ENCODE measurements around the gene APPL1. TPM values are rescaled to one million over a fixed set of nuclear protein-coding genes. Genes with fewer than 3 reads are reported as not detected.

APPL1 gene
- total RNA-seq (2014; rRNA removed; shearing (Covaris generic)): 32.4 and 36.2 TPM in 2 replicates

- H3K36me3 ChIP-seq (replicated peaks; ENCODE audit: control insufficient read depth, insufficient read depth, low read length): no peaks in the 10 kb centered on the region
- H3K4me3 ChIP-seq (ENCODE audit: insufficient read depth, low read depth, low read length): peak within 1 kb of the TSS; percentile 94
- H3K27me3 ChIP-seq (ENCODE audit: control insufficient read depth, insufficient read depth, low read length): peaks cover 2% of the 10 kb centered on the region
- peak; percentile 100 for DNase-seq
Observed at GRCh38 chr3:57227204-57227929, at the start of gene APPL1. TSS of gene APPL1 (plus strand) at chr3:57227729. CDS start at chr3:57227884, 155 bp downstream.

- no peaks in the 10 kb centered on the region for H3K27me3 ChIP-seq (ENCODE audit: control insufficient read depth, insufficient read depth, low read length)
- peak; percentile 65 for DNase-seq
- no peak overlapping the region for H3K4me3 ChIP-seq (ENCODE audit: insufficient read depth, low read depth, low read length)
- H3K36me3 ChIP-seq (replicated peaks; ENCODE audit: control insufficient read depth, insufficient read depth, low read length): no peaks in the 10 kb centered on the region
Observed at GRCh38 chr3:57179580-57180410, 47.7 kb upstream of the APPL1 start.

- peak; percentile 62 for DNase-seq
Observed at GRCh38 chr3:57184526-57184925, 43.0 kb upstream of the APPL1 start.

GRCh38 chr3:57192028-57192427, 35.5 kb upstream of the APPL1 start:
- DNase-seq: no peak
- Histone ChIP-seq H3K4me3 (ENCODE audit: insufficient read depth, low read depth, low read length) (no peak overlapping the region), H3K36me3 (replicated peaks; ENCODE audit: control insufficient read depth, insufficient read depth, low read length) (no peaks in the 10 kb centered on the region), H3K27me3 (ENCODE audit: control insufficient read depth, insufficient read depth, low read length) (no peaks in the 10 kb centered on the region)

More at GRCh38 chr3:57184526-57184925, 43.0 kb upstream of the APPL1 start:
- no peak overlapping the region for H3K4me3 ChIP-seq (ENCODE audit: insufficient read depth, low read depth, low read length)
- no peaks in the 10 kb centered on the region for H3K36me3 ChIP-seq (replicated peaks; ENCODE audit: control insufficient read depth, insufficient read depth, low read length)
- H3K27me3 ChIP-seq (ENCODE audit: control insufficient read depth, insufficient read depth, low read length): no peaks in the 10 kb centered on the region

GRCh38 chr3:57194641-57195040, 32.9 kb upstream of the APPL1 start:
- no peak overlapping the region for H3K4me3 ChIP-seq (ENCODE audit: insufficient read depth, low read depth, low read length)
- no peaks in the 10 kb centered on the region for H3K36me3 ChIP-seq (replicated peaks; ENCODE audit: control insufficient read depth, insufficient read depth, low read length)
- no peaks in the 10 kb centered on the region; the same call in 1 of the 2 replicates for H3K27me3 ChIP-seq (ENCODE audit: control insufficient read depth, insufficient read depth, low read length)
- no peak for DNase-seq

- peak; percentile 83 for DNase-seq
- Histone ChIP-seq H3K27me3 (ENCODE audit: control insufficient read depth, insufficient read depth, low read length) (peaks cover 9% of the 10 kb centered on the region; the same call in 1 of the 2 replicates), H3K4me3 (ENCODE audit: insufficient read depth, low read depth, low read length) (no peak within 1 kb of the TSS), H3K36me3 (replicated peaks; ENCODE audit: control insufficient read depth, insufficient read depth, low read length) (no peaks in the 10 kb centered on the region)
Observed at GRCh38 chr3:57199895-57200297, 27.6 kb upstream of the APPL1 start, which contains the start of gene HESX1. TSS of gene HESX1 (minus strand) at chr3:57199978. CDS start at chr3:57199918, 60 bp downstream.

GRCh38 chr3:57206423-57206822, 21.1 kb upstream of the APPL1 start:
- no peak for DNase-seq
- Histone ChIP-seq H3K4me3 (ENCODE audit: insufficient read depth, low read depth, low read length) (no peak overlapping the region), H3K36me3 (replicated peaks; ENCODE audit: control insufficient read depth, insufficient read depth, low read length) (no peaks in the 10 kb centered on the region), H3K27me3 (ENCODE audit: control insufficient read depth, insufficient read depth, low read length) (peaks cover 3% of the 10 kb centered on the region; the same call in 1 of the 2 replicates)

GRCh38 chr3:57221883-57222282, 5.6 kb upstream of the APPL1 start:
- no peaks in the 10 kb centered on the region for H3K27me3 ChIP-seq (ENCODE audit: control insufficient read depth, insufficient read depth, low read length)
- no peaks in the 10 kb centered on the region for H3K36me3 ChIP-seq (replicated peaks; ENCODE audit: control insufficient read depth, insufficient read depth, low read length)
- peak; percentile 32 for DNase-seq
- H3K4me3 ChIP-seq (ENCODE audit: insufficient read depth, low read depth, low read length): no peak overlapping the region

- DNase-seq: no peak
- H3K4me3 ChIP-seq (ENCODE audit: insufficient read depth, low read depth, low read length): no peak overlapping the region
- no peaks in the 10 kb centered on the region for H3K36me3 ChIP-seq (replicated peaks; ENCODE audit: control insufficient read depth, insufficient read depth, low read length)
- peaks cover 2% of the 10 kb centered on the region for H3K27me3 ChIP-seq (ENCODE audit: control insufficient read depth, insufficient read depth, low read length)
Observed at GRCh38 chr3:57224856-57225255, 2.7 kb upstream of the APPL1 start.

- DNase-seq: no peak
- no peaks in the 10 kb centered on the region for H3K36me3 ChIP-seq (replicated peaks; ENCODE audit: control insufficient read depth, insufficient read depth, low read length)
- no peak overlapping the region for H3K4me3 ChIP-seq (ENCODE audit: insufficient read depth, low read depth, low read length)
- H3K27me3 ChIP-seq (ENCODE audit: control insufficient read depth, insufficient read depth, low read length): peaks cover 2% of the 10 kb centered on the region
Observed at GRCh38 chr3:57226176-57226575, 1.4 kb upstream of the APPL1 start.

- Histone ChIP-seq H3K27me3 (ENCODE audit: control insufficient read depth, insufficient read depth, low read length) (peaks cover 2% of the 10 kb centered on the region), H3K36me3 (replicated peaks; ENCODE audit: control insufficient read depth, insufficient read depth, low read length) (no peaks in the 10 kb centered on the region), H3K4me3 (ENCODE audit: insufficient read depth, low read depth, low read length) (peak overlapping the region; percentile 94)
- peak; percentile 57 for DNase-seq
Observed at GRCh38 chr3:57227930-57228751, 612 bp downstream of the APPL1 start.

GRCh38 chr3:57230006-57230405, 2.5 kb downstream of the APPL1 start:
- no peak for DNase-seq
- no peaks in the 10 kb centered on the region for H3K36me3 ChIP-seq (replicated peaks; ENCODE audit: control insufficient read depth, insufficient read depth, low read length)
- no peak overlapping the region for H3K4me3 ChIP-seq (ENCODE audit: insufficient read depth, low read depth, low read length)
- H3K27me3 ChIP-seq (ENCODE audit: control insufficient read depth, insufficient read depth, low read length): peaks cover 2% of the 10 kb centered on the region

- Histone ChIP-seq H3K27me3 (ENCODE audit: control insufficient read depth, insufficient read depth, low read length) (no peaks in the 10 kb centered on the region; the same call in 1 of the 2 replicates), H3K36me3 (replicated peaks; ENCODE audit: control insufficient read depth, insufficient read depth, low read length) (no peaks in the 10 kb centered on the region)
- no peak for DNase-seq
Observed at GRCh38 chr3:57233799-57234198, 6.3 kb downstream of the APPL1 start.

More at GRCh38 chr3:57233799-57234198, 6.3 kb downstream of the APPL1 start:
- no peak overlapping the region for H3K4me3 ChIP-seq (ENCODE audit: insufficient read depth, low read depth, low read length)

All from H7 (cell line).